ENCODE data around the gene CHRNA10.

The CHRNA10 gene

GRCh38 chr11:3671334-3672254 is at the start of gene CHRNA10:
TSS of gene CHRNA10 (minus strand) at chr11:3671384. CDS start at chr11:3671312, 72 bp downstream.
- no peak for DNase-seq

- no peak for DNase-seq
Observed at GRCh38 chr11:3712274-3712673, 41.1 kb upstream of the CHRNA10 start.

- no peak for DNase-seq
Observed at GRCh38 chr11:3710485-3711259, 39.5 kb upstream of the CHRNA10 start.

- DNase-seq = no peak
Observed at GRCh38 chr11:3709977-3710376, 38.8 kb upstream of the CHRNA10 start.

- DNase-seq = no peak
Observed at GRCh38 chr11:3707176-3707575, 36.0 kb upstream of the CHRNA10 start.

- no peak for DNase-seq
Observed at GRCh38 chr11:3703383-3703782, 32.2 kb upstream of the CHRNA10 start.

GRCh38 chr11:3700910-3701309 is 29.7 kb upstream of the CHRNA10 start:
- no peak for DNase-seq

- DNase-seq = no peak
Observed at GRCh38 chr11:3700410-3700809, 29.2 kb upstream of the CHRNA10 start.

GRCh38 chr11:3686751-3687150 is 15.6 kb upstream of the CHRNA10 start:
- DNase-seq = no peak

GRCh38 chr11:3685923-3686322 is 14.7 kb upstream of the CHRNA10 start:
- DNase-seq = no peak

- no peak for DNase-seq
Observed at GRCh38 chr11:3684819-3685172, 13.6 kb upstream of the CHRNA10 start.

- no peak for DNase-seq
Observed at GRCh38 chr11:3684129-3684818, 13.1 kb upstream of the CHRNA10 start.

GRCh38 chr11:3683039-3683438 is 11.9 kb upstream of the CHRNA10 start:
- no peak for DNase-seq

- DNase-seq = no peak
Observed at GRCh38 chr11:3679077-3679476, 7.9 kb upstream of the CHRNA10 start.

GRCh38 chr11:3675971-3676370 is 4.8 kb upstream of the CHRNA10 start:
- DNase-seq = no peak

GRCh38 chr11:3674189-3674588 is 3.0 kb upstream of the CHRNA10 start:
- no peak for DNase-seq

- DNase-seq = no peak
Observed at GRCh38 chr11:3669742-3670183, 1.4 kb downstream of the CHRNA10 start.

GRCh38 chr11:3669128-3669527 is 2.1 kb downstream of the CHRNA10 start:
- DNase-seq = no peak

- no peak for DNase-seq
Observed at GRCh38 chr11:3667149-3668035, 3.8 kb downstream of the CHRNA10 start.

GRCh38 chr11:3666023-3666530 is 5.1 kb downstream of the CHRNA10 start:
- DNase-seq = no peak

- no peak for DNase-seq
Observed at GRCh38 chr11:3665336-3666022, 5.7 kb downstream of the CHRNA10 start.
